MM.1S (cell line): ENCODE measurements around the gene CMTM4.

Experiments used
- EZH2phosphoT487 ChIP-seq: fragments of 300-600 bp; sonication (generic); IDR thresholded peaks from 2 replicates; pipeline ENCODE4 v1.6.1; 2018; ENCODE audit warnings: antibody characterized with exemption, low read length
- TF ChIP-seq, protein P1 (sequence below): fragments of 300-600 bp; sonication (generic); IDR thresholded peaks from 2 replicates; pipeline ENCODE4 v1.5.1; 2016; ENCODE audit warnings: antibody characterized with exemption, low read length, mixed read lengths

DNA sequence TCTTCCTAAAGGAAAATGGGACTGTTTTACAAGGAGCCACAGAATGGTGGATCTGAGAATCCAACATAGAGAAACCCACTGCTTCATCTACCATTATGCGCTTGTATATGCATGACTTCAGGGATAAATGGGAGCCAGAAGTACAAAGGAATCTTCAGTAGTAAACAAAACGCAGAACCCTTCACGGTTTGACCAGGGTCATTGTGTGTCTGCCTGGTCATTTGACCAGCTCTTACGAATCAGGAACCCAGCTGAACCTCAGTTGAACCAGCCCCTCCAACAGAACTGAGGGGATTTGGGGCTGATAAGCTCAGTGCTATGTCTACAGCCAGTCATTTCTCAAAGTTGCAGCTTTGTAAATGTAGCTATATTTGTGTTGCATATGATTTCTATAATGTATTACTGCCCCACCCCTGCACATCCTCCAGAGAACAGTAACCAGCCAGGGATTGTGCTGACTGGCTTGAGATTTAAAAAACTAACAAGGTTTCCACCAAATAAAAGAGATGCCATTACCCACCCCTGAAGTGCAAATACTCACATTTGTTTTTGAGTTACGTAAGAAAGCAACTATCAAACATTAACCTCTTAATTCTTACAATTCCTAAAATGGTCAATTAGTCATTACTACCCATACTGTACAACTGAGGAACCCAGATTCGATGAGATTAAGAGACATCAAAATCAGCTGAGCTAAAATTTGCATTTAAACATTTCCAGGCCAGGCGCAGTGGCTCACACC, 6.3 kb downstream of the CMTM4 start:
- TF ChIP-seq, protein P1, sequence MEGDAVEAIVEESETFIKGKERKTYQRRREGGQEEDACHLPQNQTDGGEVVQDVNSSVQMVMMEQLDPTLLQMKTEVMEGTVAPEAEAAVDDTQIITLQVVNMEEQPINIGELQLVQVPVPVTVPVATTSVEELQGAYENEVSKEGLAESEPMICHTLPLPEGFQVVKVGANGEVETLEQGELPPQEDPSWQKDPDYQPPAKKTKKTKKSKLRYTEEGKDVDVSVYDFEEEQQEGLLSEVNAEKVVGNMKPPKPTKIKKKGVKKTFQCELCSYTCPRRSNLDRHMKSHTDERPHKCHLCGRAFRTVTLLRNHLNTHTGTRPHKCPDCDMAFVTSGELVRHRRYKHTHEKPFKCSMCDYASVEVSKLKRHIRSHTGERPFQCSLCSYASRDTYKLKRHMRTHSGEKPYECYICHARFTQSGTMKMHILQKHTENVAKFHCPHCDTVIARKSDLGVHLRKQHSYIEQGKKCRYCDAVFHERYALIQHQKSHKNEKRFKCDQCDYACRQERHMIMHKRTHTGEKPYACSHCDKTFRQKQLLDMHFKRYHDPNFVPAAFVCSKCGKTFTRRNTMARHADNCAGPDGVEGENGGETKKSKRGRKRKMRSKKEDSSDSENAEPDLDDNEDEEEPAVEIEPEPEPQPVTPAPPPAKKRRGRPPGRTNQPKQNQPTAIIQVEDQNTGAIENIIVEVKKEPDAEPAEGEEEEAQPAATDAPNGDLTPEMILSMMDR: no peak
- no peak for TF ChIP-seq EZH2phosphoT487
